Esophagus squamous epithelium (tissue), 4 donors: ENCODE data around the gene FAM53B.

Experiments used
- CTCF ChIP-seq, 6 experiments: fragments of 450-650 bp in 4 of 6; fragments of 200-600 bp in 2 of 6; sonication (generic) in 2 of 6; IDR thresholded peaks; one replicate each; pipeline ENCODE4 v1.5.1; 2016 to 2019; ENCODE audit warnings: antibody characterized with exemption in 6 of 6, mild to moderate bottlenecking in 4 of 6, moderate library complexity in 4 of 6
- POLR2A ChIP-seq, 4 donors: fragments of 450-650 bp; IDR thresholded peaks; one replicate each; pipeline ENCODE4 v1.6.1; 2017; ENCODE audit warnings: antibody characterized with exemption in 4 of 4, mild to moderate bottlenecking in 4 of 4, moderate library complexity in 3 of 4

GRCh38 chr10:124691002-124691401, 53.2 kb downstream of the FAM53B start:
- TF ChIP-seq CTCF (IDR thresholded peaks at IDR 0.05) = no peak
- no peak for TF ChIP-seq POLR2A (IDR thresholded peaks at IDR 0.05)
